IPS DF 4.7 (cell line): Measurements from ENCODE around the gene KIAA2012.

Experiments used
- DNase-seq: peaks from one replicate; pipeline ENCODE4 v3.0.0-alpha.2; 2013; ENCODE audit warnings: low spot score; ENCODE audit errors: extremely low read depth

Gene KIAA2012

DNA sequence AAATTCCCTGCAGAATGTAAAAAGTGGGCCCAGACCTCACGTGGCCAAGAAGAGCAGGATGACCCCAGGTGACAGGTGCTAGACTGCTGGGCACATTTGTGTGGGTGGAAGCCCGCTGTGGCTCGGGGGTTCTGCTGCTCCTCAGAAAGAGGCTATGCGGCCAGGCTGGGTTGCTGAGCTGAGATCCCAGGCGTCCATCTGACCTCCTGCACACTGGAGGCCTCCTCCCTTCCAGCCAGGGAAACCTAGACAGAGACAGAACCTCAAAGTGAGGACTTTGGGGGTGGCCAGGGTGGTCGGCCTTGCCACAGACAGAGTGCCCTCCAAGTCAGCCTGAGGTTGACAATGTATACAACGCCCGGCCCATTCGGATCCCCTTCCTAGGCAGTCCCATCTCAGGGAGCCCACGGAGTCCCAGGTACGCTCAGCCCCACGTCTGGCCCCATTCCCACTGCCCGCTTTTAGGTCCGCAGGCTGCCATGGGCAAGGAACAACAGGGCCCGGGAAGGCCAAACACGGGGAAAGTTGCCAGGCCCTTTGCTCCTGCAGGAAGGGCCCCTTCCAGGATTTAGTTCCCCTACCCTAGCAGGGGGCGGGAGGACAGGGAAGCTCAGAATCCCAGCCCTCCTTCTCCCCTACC lies 75.6 kb downstream of the KIAA2012 start:
- DNase-seq = no peak

DNA sequence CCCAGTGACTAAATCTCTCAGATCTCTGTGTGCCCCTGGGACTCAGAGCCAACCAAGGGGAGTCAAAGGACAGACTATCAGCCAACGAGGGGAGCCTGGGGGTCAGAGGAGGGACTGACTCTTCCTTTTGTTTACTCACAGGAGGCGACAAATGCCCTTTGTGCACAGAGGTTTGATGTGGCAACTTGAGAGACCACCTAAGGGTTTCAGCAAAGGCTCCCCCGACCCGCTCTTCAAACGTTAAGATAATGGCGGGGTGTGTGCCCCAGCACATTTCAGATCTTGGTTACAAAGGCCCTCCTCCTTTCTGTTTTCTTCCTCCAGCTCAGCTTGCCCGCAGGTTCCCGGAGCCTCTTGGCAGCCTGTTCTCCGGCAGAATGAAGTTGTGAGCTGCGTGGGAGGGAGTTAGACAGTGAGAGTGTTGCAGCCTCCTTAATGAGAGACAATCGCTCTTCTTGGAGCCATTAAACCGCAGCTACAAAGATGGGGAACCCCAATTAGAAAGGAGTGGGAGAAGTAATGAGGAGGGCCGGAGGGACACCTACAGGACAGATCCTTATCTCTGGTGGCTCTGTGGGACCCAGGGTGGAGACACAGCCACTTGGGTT lies 76.2 kb downstream of the KIAA2012 start:
- no peak for DNase-seq

DNA sequence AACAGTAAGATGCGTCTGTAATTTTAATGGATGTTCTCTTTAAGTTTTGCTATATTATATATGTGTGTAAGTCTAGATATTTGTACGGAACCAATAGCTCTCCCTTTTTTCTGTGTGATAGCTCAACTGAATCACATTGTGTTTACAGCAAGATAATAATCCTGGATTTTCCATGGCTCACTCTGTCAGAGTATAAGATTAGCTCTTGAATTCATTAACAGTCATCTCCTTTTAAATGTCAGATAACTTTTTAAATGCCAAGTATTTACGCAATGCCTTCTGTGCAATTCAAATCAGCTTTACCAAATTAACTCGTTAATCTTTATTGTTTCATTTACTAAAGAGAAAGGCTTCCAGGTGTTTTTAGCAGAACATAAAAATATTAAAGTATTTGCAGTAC lies 76.9 kb downstream of the KIAA2012 start:
- DNase-seq = no peak

DNA sequence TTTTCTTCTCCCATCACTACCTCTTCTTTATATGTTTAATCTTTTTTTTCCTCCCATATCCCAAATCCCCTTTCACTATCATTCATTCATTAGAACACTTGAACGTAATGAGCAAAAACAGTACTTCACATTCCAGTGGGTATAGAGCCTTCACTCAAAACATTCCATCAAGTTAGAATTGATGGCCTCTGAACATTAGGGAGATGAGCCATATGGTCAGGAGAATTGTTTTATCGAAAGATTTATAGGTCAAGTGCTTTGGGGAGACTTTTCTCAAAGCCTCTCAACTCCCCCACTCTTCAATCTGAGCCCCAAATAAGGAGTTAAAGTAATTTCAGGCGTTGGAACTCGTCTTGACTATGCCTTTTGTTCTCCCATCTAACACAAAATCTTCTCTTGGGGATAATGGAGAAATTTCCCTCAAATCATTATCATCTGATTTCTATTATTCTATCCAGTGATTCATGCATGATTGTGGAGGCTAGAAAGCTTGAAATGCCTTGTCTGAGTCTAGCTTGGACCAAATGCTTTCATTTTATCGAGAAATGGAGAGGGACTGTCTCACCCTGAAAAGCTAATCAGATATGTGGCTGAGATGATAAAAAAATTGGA lies 79.2 kb downstream of the KIAA2012 start:
- DNase-seq = no peak

DNA sequence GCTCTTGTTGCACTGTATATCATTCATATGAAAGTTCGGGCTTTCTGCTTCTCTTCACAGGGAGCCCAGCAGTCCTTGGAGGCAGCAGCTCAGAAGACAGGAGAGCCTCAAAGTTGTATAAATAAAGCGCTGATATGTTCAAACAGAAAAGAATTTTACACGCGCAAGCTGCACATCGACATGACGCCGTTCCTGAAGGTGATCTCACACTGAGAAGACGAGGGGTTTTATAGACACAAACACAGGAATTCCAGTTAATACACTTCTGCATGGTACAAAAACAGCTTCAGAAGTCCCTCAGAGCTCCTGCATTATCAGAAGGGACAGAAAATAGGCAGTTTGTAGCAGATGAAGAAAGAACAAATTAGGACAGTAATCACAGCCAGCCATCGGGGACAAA lies 81.6 kb downstream of the KIAA2012 start:
- no peak for DNase-seq

DNA sequence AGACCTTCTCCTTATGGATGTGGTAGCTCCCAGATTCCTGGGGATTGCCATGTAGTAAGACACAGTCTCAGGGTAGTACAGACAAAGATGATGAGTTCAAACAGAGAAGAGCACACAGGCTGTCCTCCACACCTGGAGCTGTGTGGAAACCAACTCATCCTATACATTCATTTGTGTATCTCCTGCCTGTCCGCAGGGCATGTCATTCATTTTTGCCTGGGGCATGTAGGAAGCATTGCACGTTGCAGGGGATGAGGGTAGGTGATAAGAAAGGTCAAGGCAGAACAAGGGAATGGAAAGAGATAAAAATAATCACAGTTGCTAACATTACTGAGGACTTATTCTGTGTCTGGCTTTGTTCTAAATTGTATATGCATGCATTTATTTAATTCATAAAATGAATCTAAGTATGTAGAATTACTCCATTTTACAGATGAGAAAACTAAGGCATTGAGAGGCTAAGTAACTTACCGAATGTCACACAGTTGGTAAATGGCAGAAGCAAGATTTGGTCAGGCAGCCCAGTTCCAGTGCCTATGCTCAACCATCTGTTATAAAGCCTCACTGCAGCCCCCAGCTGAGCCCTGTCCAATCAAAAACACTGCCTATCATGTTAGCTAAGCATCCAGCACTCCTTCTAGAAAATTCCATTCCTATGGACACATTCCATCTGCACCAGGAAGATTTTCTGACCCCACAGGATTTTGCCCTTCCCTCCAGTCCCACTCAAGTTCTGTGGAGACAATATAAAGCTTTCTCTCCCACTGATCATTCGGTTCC lies 84.3 kb downstream of the KIAA2012 start:
- DNase-seq = no peak

- no peak for DNase-seq
Measured at GRCh38 chr2:202158796-202159195, 85.7 kb downstream of the KIAA2012 start.

DNA sequence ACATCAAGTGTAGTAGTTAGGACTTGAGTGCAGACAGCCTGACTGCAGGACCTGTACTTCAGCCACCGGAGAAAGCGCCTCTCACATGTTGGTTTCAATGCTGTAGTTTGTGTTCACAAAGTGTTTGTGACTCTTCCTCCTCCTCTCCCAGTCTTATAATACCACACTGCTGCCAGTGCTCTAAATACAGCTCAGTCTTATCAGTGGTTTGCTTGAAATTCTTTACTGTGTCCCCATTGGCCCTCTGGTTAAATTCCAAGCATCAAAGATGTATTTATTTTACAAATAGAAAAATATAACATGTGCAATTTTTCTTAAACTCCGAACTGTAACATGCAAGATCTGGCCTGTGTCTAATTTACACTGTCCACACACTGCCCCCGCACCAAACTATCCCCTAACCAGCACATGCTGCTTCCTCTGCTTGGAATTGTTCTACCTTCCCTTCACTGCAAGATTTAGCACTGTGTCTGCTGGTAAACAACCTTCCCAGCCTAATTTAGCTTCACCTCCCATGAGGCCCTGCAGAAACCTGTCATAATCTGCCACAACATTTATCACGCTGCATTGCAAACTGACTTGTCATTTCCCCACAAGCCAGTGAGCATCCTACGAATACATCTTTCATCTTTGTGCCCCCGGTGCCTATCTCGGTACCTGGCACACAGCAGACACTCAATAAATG lies 88.2 kb downstream of the KIAA2012 start:
- DNase-seq = no peak

- no peak for DNase-seq
Measured at GRCh38 chr2:202164411-202164810, 91.4 kb downstream of the KIAA2012 start.

GRCh38 chr2:202165208-202165607 lies 92.2 kb downstream of the KIAA2012 start:
- DNase-seq = no peak

DNA sequence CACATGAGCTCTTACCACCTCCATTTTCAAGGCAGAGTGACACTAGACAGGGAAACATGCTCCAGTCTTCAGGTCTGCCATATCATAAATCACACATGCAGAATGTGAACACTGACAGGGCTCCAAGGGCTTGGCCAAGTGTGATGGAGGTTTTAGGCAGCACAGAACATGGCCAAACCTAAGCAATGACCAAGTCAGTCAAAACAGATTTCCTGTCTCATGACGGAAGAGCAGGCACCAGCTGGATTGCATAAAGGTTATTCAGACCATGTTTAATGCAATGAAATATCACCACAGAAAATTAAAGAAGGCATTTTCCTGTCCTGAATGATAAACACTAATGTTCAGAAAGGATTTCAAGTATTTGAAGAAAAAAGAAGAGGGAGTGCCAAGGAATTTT lies 92.9 kb downstream of the KIAA2012 start:
- no peak for DNase-seq

- no peak for DNase-seq
Measured at GRCh38 chr2:202169131-202169530, 96.1 kb downstream of the KIAA2012 start.

DNA sequence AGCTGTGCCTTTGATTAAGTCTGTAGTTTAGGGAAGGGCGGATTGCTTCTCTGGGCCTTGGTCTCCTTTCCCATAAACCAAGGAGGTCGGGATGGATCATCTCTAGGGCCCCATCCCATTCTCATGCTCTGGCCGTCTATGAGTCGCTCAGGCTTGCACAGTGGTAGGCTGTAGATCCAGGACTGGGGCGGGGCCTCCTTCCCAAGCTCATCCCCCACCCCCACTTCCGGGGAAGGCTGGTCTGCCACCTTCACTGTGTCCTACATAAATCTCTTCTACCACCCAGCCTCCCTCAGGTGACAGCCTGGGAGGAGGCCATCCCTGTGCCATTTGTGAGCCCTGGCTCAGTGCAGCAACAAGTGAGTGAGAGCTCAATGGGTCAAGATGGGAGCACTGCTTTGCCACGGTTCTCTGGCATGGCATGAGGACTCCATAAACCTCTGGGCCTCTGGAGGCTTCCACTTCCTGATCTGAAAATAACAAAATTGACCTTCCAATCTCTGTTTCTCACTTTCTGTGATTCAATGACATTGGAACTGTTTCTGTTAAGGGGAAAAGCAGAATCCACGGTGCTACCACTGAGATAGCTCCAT lies 96.9 kb downstream of the KIAA2012 start:
- no peak for DNase-seq

DNA sequence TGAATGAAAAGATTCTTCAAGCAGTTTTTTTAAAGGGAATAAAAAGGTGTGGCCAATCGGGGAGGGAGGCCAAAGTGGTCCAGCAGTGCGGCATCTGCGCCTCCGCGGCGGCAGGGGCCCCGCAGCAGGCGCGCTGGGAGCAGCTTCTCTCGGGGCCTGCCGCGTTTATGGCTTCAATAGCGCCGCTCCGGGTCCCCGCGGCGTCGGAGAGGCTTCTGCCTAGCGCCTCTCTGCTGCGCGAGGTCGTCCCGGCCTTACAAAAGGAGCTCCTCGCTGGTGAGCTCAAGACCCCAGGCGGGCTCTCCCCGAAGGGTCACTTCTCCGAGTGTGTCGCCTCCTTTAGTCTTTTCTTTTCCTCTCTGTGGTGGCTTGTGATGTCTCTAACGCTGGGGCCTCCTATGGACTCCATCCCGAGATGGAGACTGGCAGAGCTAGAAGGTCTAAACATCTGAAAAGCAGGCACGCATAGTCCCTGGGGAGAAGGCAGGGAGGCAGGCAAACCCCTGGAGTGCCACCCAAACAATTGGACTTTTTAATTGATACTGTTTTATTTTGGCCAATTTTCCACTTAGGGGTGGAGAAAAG lies 98.3 kb downstream of the KIAA2012 start:
- no peak for DNase-seq

GRCh38 chr2:202172439-202173211 lies 99.6 kb downstream of the KIAA2012 start:
- DNase-seq = no peak

GRCh38 chr2:202178346-202178958 lies 105.4 kb downstream of the KIAA2012 start:
- DNase-seq = peak; percentile 33

DNA sequence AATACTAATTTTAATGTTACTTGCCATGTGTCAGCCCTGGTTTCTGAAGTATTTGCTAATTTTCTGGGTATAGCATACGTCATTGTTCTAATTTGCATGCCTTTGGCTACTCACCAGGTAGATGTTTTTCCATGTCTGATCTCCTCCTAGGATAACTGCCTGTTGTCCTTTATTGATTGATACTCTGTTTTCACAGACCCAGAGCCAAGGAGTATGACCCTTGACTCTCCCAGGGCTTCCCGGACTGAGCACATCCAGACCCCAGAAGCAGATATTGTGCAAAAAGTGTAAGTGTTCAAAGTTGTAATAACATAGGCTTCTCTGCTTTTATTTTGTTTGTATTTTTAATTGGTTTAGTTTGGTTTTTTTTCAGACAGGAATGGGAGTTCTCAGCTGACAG lies 111.5 kb downstream of the KIAA2012 start:
- DNase-seq = no peak

GRCh38 chr2:202185156-202185555 lies 112.1 kb downstream of the KIAA2012 start:
- DNase-seq = no peak

DNA sequence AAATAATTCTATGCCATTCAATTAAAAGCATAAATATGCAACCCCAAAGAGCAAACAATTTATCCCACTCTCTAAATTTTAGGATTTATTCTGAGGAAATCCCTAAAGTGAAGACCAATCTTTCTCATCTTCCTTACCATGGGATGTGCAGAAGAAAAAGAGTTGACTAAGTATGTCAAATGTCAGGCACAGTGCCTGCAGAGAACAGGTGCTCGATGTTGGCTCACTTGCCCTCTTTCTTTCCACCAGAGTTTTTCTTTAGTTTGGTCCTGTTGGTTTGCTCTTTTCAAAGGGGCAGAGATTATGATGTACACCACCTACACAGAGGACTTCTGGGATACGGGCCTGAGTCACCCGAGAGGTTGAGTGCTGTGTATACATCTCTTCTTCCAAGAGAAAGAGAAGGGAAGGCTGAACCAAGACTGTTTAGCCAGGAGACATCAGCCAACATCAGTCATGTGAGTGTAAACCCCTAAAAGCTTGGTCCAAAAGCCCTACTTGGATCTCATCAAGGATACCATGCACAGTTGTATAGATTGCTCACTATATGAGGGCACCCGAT lies 113.7 kb downstream of the KIAA2012 start:
- no peak for DNase-seq
